HAP-1 (cell line): ENCODE measurements around the gene FNDC3B.

Experiments
- DNase-seq, 2 experiments: peaks; one replicate each; pipeline ENCODE4 v3.0.0-alpha.2; 2016 to 2020; ENCODE audit warnings: low spot score in 2 of 2
- H3K27me3 ChIP-seq: fragments of 250-450 bp; sonication (Bioruptor Pico); 2 replicates; pipeline ENCODE4 v1.5.1; 2020; ENCODE audit warnings: low read depth, mild to moderate bottlenecking, moderate library complexity
- H3K36me3 ChIP-seq: fragments of 250-450 bp; sonication (Bioruptor Pico); replicated peaks from 2 replicates; pipeline ENCODE4 v1.5.1; 2020; ENCODE audit warnings: mild to moderate bottlenecking
- H3K4me1 ChIP-seq: fragments of 250-450 bp; sonication (Bioruptor Pico); 2 replicates; pipeline ENCODE4 v1.5.1; 2020; ENCODE audit warnings: mild to moderate bottlenecking
- H3K4me3 ChIP-seq: fragments of 250-450 bp; sonication (Bioruptor Pico); 2 replicates; pipeline ENCODE4 v1.5.1; 2020; ENCODE audit warnings: mild to moderate bottlenecking, moderate library complexity
- H3K9me3 ChIP-seq: fragments of 250-450 bp; sonication (Bioruptor Pico); 2 replicates; pipeline ENCODE4 v1.5.1; 2020; ENCODE audit warnings: mild to moderate bottlenecking, moderate library complexity
- in situ Hi-C: fragments of 300-500 bp; cut with MboI; formaldehyde crosslinking; loops from 3 replicates; pipeline ENCODE4 v1.14.3; 2020; ENCODE audit warnings: low sequenced_read_pairs, inconsistent platforms, mixed read lengths

FNDC3B gene

GRCh38 chr3:172176061-172176770 lies 136.8 kb downstream of the FNDC3B start:
- Histone ChIP-seq H3K27me3 (no peaks in the 10 kb centered on the region), H3K9me3 (no peaks in the 10 kb centered on the region), H3K36me3 (no peaks in the 10 kb centered on the region), H3K4me3 (no peak overlapping the region), H3K4me1 (peaks cover 34% of the 10 kb centered on the region)
- DNase-seq: no peak
- in situ Hi-C loops: no loop called here

- in situ Hi-C loops: no loop called here
- Histone ChIP-seq H3K27me3 (no peaks in the 10 kb centered on the region), H3K4me1 (peaks cover 33% of the 10 kb centered on the region)
These were observed 137.7 kb downstream of the FNDC3B start for GRCh38 chr3:172177046-172177445.

GRCh38 chr3:172177803-172178316 lies 138.5 kb downstream of the FNDC3B start:
- DNase-seq: no peak
- Histone ChIP-seq H3K9me3 (no peaks in the 10 kb centered on the region), H3K4me3 (no peak overlapping the region), H3K27me3 (no peaks in the 10 kb centered on the region), H3K4me1 (peaks cover 33% of the 10 kb centered on the region), H3K36me3 (no peaks in the 10 kb centered on the region)
- in situ Hi-C loops: no loop called here

More at GRCh38 chr3:172177046-172177445, 137.7 kb downstream of the FNDC3B start:
- Histone ChIP-seq H3K9me3 (no peaks in the 10 kb centered on the region), H3K36me3 (no peaks in the 10 kb centered on the region), H3K4me3 (no peak overlapping the region)
- DNase-seq: peak in 1 of 2 experiments; percentile 33

- in situ Hi-C loops: no loop called here
- H3K36me3 ChIP-seq: no peaks in the 10 kb centered on the region
- no peaks in the 10 kb centered on the region for H3K27me3 ChIP-seq
- no peaks in the 10 kb centered on the region for H3K9me3 ChIP-seq
- no peak overlapping the region for H3K4me3 ChIP-seq
- H3K4me1 ChIP-seq: peaks cover 25% of the 10 kb centered on the region
- no peak for DNase-seq
These were observed 140.5 kb downstream of the FNDC3B start for GRCh38 chr3:172179680-172180399.

GRCh38 chr3:172180473-172180872 lies 141.1 kb downstream of the FNDC3B start:
- peaks cover 19% of the 10 kb centered on the region for H3K4me1 ChIP-seq
- in situ Hi-C loops: no loop called here
- DNase-seq: no peak
- no peak overlapping the region for H3K4me3 ChIP-seq
- no peaks in the 10 kb centered on the region for H3K36me3 ChIP-seq
- H3K27me3 ChIP-seq: no peaks in the 10 kb centered on the region
- H3K9me3 ChIP-seq: no peaks in the 10 kb centered on the region

GRCh38 chr3:172181932-172182586 lies 142.7 kb downstream of the FNDC3B start:
- H3K4me3 ChIP-seq: no peak overlapping the region
- in situ Hi-C loops: no loop called here
- H3K9me3 ChIP-seq: no peaks in the 10 kb centered on the region
- no peaks in the 10 kb centered on the region for H3K36me3 ChIP-seq
- DNase-seq: no peak
- H3K4me1 ChIP-seq: peaks cover 3% of the 10 kb centered on the region
- H3K27me3 ChIP-seq: no peaks in the 10 kb centered on the region

- DNase-seq: no peak
- no peaks in the 10 kb centered on the region for H3K27me3 ChIP-seq
- H3K9me3 ChIP-seq: no peaks in the 10 kb centered on the region
- in situ Hi-C loops: no loop called here
- H3K36me3 ChIP-seq: no peaks in the 10 kb centered on the region
- H3K4me3 ChIP-seq: no peak overlapping the region
- no peaks in the 10 kb centered on the region for H3K4me1 ChIP-seq
These were observed 143.4 kb downstream of the FNDC3B start for GRCh38 chr3:172182797-172183196.

- in situ Hi-C loops: no loop called here
These were observed 144.9 kb downstream of the FNDC3B start for GRCh38 chr3:172184106-172184822.

GRCh38 chr3:172185907-172186306 lies 146.5 kb downstream of the FNDC3B start:
- DNase-seq: no peak

More at GRCh38 chr3:172184106-172184822, 144.9 kb downstream of the FNDC3B start:
- H3K9me3 ChIP-seq: no peaks in the 10 kb centered on the region
- DNase-seq: no peak
- no peak overlapping the region for H3K4me3 ChIP-seq
- H3K36me3 ChIP-seq: no peaks in the 10 kb centered on the region
- no peaks in the 10 kb centered on the region for H3K4me1 ChIP-seq
- H3K27me3 ChIP-seq: no peaks in the 10 kb centered on the region

GRCh38 chr3:172186607-172187006 lies 147.2 kb downstream of the FNDC3B start:
- H3K4me3 ChIP-seq: no peak overlapping the region
- no peaks in the 10 kb centered on the region for H3K4me1 ChIP-seq
- H3K27me3 ChIP-seq: no peaks in the 10 kb centered on the region
- in situ Hi-C loops: no loop called here
- no peaks in the 10 kb centered on the region for H3K9me3 ChIP-seq
- DNase-seq: no peak
- no peaks in the 10 kb centered on the region for H3K36me3 ChIP-seq

More at GRCh38 chr3:172185907-172186306, 146.5 kb downstream of the FNDC3B start:
- in situ Hi-C loops: no loop called here
- Histone ChIP-seq H3K4me3 (no peak overlapping the region), H3K36me3 (no peaks in the 10 kb centered on the region), H3K4me1 (no peaks in the 10 kb centered on the region), H3K9me3 (no peaks in the 10 kb centered on the region), H3K27me3 (no peaks in the 10 kb centered on the region)

- no peaks in the 10 kb centered on the region for H3K36me3 ChIP-seq
- no peak overlapping the region for H3K4me3 ChIP-seq
- no peaks in the 10 kb centered on the region for H3K4me1 ChIP-seq
- no peaks in the 10 kb centered on the region for H3K27me3 ChIP-seq
- no peaks in the 10 kb centered on the region for H3K9me3 ChIP-seq
- in situ Hi-C loops: no loop called here
- DNase-seq: no peak
These were observed 148.1 kb downstream of the FNDC3B start for GRCh38 chr3:172187511-172187910.

GRCh38 chr3:172188511-172188910 lies 149.1 kb downstream of the FNDC3B start:
- in situ Hi-C loops: no loop called here
- H3K4me1 ChIP-seq: no peaks in the 10 kb centered on the region
- no peaks in the 10 kb centered on the region for H3K27me3 ChIP-seq
- H3K9me3 ChIP-seq: no peaks in the 10 kb centered on the region
- no peak for DNase-seq
- no peak overlapping the region for H3K4me3 ChIP-seq
- no peaks in the 10 kb centered on the region for H3K36me3 ChIP-seq

GRCh38 chr3:172189213-172189612 lies 149.8 kb downstream of the FNDC3B start:
- H3K4me1 ChIP-seq: no peaks in the 10 kb centered on the region
- no peak overlapping the region for H3K4me3 ChIP-seq
- DNase-seq: no peak
- no peaks in the 10 kb centered on the region for H3K9me3 ChIP-seq
- in situ Hi-C loops: no loop called here
- H3K27me3 ChIP-seq: no peaks in the 10 kb centered on the region
- H3K36me3 ChIP-seq: no peaks in the 10 kb centered on the region
